HK-2 (cell line): ENCODE data around the gene PRPF40A.

Source experiments
- DNase-seq: peaks from one replicate; pipeline ENCODE4 v3.0.0-alpha.2; 2018; ENCODE audit not compliant: unreplicated experiment

The PRPF40A gene

DNA sequence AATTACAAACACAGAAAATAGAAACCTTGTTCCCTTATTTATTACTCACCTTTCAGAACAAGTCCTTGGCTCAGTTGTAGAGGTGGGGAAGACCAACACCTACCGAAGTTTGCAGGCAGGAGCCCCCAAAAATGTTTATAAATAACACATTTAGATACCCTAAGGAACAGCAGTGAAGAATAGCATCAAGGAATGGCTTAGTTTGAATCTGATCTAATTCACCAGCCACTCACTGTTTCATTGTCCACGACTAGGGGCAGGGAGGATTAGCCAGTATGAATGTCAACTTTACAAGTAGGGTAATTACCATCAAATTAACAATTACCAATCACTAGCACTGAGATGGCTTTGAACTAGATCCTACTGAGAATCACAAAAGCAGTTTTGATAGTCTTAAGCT is 65.4 kb downstream of the PRPF40A start:
- DNase-seq: no peak

DNA sequence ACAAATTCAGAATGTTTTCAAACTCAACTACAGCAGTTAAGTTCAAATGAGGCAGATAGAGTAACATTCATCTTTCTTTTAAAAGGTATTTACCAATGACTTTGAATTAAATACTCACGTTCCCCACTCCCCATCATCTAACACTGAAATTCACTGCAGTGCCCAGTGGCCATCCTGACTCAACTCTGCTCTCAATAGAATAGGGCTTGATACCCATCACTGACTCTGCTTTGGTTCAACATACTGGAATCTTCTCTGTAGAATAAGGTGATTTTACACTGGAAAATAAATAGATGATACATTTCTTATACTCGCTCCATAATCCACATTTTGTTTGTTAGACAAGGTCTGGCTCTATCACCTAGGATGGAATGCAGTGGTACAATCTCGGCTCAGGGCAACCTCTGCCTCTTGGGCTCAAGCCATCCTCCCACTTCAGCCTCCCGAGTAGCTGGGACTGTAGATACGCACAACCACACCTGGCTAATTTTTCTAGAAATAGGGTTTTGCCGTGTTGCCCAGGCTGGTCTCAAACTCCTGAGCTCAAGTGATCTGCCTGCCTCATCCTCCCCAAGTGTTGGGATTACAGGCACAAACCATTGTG is 66.4 kb downstream of the PRPF40A start:
- no peak for DNase-seq

DNA sequence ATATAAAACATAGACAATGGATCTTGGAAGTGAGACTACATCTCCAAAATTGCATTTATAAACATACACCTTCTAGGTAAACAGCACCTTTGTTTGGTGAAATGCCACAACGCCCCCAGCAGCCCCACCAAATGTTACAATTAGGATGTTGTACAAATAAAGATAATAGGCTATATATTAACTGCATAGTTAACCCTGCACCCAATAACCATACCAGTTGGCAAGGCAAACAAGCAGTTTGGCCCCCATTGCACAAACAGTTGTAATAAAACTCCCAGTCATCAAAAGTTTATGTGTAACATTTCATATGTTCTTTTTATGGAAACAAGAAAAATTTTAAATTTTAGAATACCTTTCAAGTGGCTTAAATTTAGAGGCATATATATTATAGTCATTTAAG is 67.3 kb downstream of the PRPF40A start:
- DNase-seq: no peak

DNA sequence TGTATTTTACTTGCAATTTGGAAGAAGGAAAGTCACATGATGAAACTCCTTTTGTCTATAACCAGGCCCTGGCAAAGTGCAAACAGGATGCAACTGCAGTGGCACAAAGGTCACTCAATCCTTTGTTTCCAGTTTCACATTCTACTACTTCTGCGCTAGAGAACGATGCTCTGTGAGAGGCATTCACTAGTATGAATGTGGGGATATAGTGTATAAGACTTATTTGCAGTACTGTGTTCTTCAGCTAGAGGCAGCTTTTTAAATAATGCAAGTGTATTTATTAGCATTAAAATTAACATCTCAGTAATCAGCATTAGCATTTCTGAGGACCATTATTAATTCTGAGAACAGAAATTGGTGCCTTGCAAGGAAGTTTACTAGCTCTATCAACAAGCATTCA is 68.9 kb downstream of the PRPF40A start:
- DNase-seq: no peak

DNA sequence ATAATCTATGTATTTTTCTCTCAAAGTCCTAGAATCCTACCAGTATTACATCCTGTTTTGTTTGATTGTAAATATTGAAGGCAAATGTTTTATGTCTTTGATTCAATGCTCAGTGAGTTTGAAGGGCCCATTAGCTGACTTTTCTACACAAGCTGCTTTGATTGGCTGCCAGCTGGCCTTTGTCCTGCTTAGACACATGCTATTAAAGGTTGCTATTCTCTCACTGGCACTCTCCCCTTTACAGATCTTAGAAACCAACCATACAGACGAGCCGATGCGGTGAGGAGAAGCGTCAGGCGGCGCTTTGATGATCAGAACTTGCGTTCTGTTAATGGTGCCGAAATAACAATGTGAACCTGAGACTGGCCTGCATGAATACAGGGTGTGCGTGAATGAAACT is 69.7 kb downstream of the PRPF40A start:
- DNase-seq: no peak

DNA sequence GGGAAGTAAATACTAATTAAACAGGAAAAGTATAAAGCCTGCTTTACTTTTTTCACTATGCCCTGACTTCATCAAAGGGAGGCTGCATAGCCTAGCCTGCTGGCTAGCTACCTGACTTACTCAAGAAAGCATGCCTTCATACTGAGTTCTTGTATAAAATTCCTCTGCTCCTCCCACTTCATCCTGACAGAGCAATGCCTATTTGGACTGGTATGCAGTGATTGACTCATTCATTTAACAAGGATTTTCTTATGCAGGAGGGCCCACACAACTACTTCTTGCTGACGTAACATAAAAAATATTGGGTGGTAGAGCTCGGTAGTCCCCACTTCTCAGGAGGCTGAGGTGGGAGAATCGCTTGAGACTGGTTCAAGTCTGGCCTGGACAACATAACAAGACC is 70.5 kb downstream of the PRPF40A start:
- no peak for DNase-seq

DNA sequence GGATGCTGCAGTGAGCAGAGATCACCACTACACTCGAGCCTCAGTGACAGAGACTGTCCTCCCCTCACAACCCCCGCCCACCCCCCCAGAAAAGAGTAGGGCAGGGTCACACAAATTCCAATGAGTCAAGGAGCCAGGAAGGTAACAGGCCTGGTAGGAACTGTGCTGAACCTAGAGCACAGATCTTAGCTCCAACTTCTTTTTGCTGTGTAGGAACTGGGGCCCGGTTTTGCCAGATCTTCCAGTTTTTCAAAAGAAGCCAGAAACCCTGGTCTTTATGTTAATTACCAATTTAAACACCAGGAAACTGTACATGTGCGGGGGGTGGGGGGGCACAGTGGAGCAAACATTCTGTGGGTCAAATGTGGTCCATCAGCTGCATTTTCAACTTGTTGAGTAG is 71.0 kb downstream of the PRPF40A start:
- no peak for DNase-seq

DNA sequence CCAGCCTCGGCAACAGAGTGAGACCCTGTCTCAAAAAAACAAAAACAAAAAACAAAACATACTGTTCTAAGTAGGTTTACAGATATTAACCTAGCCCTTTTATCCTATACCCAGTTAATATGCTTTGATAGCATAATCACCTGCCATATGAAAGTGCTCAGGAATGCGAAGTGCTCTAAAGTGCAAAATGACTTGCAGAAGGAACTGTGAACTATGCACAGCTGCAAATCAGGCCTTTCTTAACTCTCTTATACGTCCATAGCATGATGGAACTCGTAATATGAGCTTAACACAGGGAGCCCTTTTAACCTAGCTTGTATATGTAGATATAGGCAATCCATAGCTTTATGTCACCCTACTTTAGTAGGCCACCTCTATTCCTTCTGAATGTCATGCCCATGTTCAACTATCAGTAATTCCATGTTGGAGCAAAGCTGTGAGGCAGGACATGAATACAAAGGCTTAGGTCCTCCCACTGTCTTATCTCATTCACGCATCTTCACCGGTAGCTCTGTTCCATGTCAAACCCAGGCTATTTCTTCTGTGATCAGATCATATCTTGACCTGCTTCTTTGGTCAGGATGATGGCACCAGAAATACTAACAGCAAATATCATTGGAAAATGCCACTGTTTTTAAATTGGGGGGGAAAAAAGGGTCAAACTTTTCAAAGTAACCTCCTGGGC is 72.9 kb downstream of the PRPF40A start:
- no peak for DNase-seq

DNA sequence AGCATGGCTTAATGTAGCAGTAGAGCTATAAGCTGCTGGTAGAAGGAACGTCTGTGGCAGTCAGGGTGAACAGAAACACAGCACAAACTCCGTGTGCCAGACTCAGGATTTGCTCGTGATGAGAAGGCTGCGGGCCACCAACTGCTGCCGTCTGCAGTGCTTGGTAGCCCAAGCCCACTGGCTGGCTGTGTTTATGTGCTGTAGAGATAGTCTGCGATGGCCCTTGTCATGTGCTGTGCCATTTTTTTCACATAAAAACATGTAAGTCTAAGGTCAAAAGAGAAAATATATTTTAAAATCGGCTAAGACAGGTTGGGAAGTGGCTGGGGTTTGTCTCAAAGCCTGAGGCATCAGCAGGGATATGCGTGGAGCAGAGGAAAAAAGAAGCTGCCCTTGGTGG is 78.7 kb downstream of the PRPF40A start:
- no peak for DNase-seq

DNA sequence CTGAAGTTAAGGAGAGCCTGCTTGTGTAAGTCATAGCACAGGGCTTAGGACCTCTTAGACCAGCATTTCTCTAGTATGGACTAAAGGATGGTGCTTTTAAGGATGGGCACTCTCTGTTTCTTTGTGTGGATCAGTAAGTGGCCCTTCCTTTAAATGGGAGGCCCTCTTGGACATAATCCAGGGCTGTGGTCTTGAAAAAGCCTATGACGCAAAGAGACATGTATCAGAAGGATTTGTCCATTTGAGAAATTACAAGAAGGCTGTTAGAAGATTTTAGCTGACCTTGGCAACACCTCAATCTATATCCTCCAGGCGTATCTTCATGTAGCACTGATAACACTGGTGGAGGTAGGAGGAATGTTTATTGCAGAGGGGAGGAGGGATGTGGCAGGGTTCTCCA is 79.2 kb downstream of the PRPF40A start:
- no peak for DNase-seq

DNA sequence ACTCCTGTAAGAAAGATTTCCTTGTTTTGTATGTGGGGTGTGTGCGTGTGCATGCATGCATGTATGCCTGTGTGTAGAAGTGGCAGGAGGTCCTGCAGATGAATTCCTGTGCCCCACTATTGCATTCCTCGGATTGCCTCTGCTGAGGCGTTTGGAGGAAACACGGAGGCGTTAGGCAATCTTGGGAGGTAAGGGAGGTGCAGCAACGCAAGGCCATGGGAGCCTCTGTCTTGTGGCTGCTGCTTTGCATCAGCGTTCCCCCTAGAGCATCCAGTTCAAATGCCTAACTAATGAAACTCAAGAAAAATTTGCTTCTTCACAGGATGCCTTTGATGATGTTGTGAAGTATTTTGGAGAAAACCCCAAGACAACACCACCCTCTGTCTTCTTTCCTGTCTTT is 80.0 kb downstream of the PRPF40A start:
- no peak for DNase-seq

DNA sequence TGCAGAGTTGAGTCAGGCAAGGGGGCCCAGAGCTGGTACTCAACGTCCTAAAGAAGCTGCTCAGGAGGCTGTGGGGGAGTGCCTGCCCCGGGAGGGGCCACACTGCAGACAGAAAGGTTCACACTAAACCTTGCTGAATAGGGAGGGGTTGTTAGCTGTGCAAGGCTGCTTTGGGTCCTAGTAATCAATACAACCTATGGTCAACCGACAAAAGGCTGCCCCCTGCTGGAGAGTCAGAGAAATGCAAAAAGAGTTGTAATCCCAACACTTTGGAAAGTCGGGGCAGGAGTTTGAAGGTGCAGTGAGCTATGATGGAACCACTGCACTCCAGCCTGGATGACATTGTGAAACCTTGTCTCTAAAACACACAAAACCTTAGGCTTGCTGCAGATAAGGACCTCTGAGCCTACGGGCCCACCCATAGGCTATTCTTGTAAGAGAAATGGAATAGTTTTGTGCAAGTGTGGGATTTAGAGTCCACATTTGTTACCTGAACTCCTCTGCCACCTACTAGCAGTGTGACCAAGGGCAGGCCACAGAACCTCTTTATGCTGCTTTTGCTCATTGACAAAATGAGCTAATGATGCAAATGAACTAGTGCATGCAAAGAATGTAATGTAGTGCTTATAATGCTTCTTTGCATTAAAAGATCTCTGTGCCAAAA is 81.5 kb downstream of the PRPF40A start:
- DNase-seq: peak; percentile 61

DNA sequence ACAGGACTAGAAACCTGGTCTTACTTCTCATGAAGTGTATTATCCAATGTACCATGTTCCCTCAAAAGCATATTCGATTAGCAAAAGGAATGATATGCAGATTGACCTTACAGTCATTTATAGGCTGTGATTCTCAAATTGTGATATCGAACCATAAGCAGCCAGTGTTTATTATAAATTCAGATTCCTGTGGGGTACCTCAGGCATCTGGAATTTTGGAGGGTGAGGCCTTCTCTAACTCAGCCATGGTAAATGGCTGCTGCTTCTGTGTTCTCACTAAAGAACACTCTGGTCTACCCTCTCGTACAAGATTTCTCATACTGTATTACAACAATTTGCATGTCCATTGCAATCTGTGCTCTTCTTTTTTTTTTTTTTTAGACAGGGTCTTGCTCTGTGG is 84.5 kb downstream of the PRPF40A start:
- DNase-seq: no peak

DNA sequence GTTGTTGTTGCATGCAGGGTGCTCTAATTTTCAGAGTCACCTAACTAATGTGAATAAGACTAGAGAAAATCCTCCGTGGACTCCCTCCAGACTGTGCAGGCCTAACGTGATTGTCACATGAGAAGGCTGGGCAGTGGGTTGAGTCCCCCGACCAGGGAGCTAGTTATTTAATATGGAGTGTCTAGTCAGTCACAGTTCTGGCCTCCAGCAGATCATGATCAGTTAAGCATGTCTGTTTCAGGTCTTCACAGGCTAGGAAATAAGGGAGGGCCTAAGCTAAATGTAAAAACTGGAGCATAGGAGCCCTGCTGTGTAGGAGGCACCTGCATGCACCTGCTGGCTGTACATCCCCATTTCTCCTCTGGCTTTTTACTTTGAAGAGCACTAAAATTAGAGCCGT is 86.8 kb downstream of the PRPF40A start:
- DNase-seq: no peak

DNA sequence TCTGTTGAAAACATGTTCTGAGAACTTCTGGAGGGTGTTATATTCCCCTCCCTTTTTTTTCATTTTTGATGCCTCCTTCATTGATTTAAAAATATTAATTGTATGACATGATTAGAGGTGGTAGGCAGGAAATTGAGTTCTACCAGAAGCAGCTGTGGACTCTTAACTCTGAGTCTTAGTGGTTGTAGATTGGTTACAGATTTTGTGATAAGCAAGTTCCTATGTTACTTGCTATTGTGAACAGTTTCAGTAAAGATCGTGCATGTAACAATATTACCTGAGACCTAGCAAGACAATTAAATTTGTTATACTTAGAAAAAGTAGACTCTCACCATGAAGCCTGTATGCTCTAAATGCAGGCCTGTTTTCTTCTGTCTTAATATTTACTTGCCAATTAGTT is 88.1 kb downstream of the PRPF40A start:
- no peak for DNase-seq

DNA sequence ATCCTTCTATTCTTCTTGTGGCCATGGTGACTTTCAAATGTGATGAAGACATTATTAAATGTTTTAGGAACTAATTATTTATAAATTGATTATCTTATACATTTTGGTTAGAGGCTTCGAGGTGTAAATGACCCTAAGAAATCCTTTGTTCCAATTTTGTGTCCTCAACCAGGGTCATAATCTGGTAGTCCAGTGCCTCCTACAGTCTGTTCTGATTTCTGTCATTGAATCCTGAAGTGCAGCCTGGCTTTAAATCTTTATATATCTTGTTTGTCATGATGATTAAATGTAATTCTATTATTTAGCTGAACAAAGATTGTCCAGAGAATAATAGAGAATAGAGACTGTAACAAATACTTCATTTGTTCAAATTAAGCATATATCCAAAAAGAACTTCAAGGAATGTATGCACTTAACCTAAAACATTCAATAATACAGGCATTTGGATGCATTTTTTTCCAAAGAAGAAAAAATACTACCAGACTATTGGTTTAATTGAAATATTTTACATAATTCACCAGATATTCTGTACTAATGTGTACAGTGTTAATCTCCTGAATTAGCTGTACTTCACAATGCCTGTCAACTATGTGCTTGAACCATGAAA is 89.8 kb downstream of the PRPF40A start:
- DNase-seq: no peak

DNA sequence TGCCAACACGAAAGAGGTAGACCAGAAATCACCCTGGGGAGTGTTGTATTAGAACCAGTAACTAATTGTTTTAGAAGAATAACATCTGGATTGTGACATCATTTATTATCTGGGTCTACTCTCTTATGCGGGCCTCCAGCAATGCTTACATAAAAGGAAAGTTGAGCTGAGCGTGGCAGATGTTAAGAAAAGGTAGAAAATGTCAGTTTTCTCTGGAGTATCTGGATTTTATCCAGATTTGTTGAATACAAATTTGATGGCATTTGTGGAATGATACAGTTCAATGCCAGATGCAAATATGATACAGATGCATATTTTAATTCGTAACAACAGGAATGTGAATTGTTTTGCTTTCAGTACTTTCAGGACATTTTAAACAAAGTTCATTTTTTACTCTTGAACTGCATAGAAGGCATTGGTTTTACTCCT is 90.3 kb downstream of the PRPF40A start:
- DNase-seq: no peak

DNA sequence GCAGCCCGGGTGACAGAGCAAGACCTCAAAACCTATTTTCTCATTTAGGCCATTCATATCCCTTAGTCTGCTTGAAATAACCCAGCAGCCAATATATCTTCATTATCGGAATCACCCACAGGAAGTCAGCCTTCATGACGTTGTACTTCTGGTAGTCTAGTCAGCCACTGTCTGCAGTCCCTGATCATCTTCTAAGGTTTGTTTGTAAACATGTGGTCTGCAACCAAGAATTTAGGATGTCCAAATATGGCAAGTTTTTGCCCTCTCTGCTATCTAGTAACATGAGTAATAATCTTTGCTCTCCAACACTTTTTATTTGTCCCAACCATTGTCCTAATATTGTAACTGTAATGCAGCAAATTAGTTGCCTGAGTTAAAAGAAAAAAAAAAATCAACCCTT is 92.5 kb downstream of the PRPF40A start:
- no peak for DNase-seq

DNA sequence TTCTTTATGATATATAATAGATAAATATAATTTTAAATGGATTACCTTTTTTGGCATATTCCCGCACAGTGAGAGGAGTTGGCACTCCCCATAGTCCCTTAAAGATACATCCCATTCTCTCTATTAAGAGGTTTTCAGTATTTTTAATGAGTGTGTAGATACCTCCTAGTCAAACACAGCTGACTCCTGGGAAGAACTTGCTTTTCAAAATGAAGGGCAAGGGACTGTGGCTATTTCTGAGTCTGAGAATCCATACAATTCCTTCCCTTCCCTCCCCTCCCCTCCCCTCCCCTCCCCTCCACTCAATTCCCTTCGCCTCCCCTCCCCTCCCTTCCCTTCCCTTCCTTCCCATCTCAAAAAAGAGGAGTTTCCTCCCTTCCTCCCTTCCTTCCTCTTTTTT is 93.5 kb downstream of the PRPF40A start:
- no peak for DNase-seq

DNA sequence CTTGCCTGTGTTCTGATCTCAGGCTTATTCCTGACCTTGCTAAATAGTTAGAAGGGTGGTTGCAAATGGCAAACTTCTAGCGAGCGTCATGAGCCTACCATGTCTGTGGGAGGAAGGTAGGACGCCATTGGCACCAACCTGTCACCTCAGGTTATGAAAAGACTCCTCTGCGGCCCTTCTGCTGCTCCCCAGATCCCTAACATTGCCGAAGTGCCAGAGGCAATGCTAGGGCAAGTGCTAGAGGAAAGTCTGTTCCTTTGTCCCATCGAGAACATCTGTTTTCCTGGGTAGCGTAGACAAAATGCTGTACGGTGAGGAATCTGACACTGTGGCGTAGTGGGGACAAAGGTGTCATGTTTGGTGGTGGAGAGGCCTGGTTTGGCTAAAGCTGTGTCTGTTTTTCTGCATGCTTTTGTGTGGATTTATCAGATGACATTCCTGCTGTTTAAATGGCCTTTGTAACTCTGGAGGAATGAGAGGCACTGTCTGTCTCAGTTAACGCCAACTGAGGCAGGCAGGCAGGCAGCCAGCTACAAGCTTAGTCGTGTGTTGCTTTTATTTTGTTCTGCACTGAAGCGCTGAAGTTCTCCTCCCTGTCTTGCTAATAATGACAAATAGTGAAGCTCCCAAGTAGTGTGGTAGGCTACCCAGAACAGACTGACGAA is 94.1 kb downstream of the PRPF40A start:
- no peak for DNase-seq

DNA sequence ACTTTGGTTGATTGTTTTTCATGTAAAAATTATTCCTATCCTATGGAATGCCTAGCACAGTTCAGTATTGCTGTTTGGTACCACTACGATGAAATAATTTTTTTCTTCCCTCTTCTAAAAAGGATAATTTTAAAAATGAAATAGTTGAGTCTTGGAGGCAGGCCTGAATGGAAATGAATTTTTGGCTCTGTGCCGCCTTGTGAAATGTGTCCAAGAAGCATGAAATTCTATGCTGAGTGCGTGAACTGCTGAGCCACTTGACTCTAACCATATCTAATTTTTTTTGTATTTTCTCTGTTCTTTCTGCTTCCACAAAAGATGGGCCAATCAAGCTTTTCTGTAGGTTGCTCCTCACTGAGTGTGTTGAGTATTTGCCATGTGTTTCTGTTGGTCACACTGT is 95.0 kb downstream of the PRPF40A start:
- DNase-seq: no peak

DNA sequence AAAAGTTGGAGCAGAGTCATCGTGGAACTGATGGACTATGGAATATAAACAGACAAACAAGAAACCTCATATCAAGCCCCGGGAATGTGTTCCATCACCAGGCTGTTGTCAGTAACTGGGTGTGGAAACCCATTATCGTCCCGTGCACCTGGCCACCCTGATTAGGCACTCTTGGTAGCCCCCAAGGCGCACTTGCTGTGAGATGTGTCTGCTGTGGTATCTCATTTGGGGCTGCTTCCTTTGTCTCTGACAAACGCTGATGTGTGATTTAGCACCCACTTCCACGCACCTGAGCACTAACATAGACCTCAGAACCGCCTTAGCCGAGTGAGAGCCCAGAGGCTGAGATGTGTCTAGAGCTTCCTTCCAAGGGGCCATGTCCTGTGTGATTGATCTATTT is 96.3 kb downstream of the PRPF40A start:
- DNase-seq: no peak

DNA sequence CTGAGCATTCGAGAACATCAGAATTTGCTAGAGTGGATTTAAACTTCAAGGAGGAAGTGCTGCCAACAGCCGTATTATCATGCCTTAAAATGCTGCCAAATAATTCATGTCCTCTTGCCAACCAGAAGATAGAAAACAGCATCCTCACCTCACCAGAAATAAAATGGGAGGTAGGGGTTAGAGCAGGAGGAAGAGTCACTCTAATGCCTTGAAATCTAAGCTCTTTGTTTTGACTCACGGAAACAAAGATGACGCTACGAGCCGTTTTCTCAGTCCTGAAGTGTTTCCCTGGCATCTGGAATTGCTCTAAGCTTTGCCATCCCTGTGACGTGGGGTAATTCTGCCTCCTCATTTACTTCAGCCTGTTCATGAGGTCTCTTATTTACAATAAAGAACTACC is 97.1 kb downstream of the PRPF40A start:
- no peak for DNase-seq
